HCT116 (cell line): Measurements from ENCODE around the gene HEY2. TPM values are rescaled to one million over a fixed set of nuclear protein-coding genes. Genes with fewer than 3 reads are reported as not detected.

Experiments used
- ATAC-seq: fragments of 200-7000 bp; cut with Tn5 transposase; 2 replicates; pipeline ENCODE4 v1.9.1; 2020; ENCODE audit warnings: mild to moderate bottlenecking, moderate library complexity
- BruUV-seq: library from RNA; stranded (reverse); fragments of 400-500 nt; replicated peaks from 2 replicates; lab custom pipeline; 2021; lab: Mats Ljungman, UMichigan
- CTCF ChIA-PET: fragments of 300-600 bp; sonication (Branson Sonifier 250); formaldehyde crosslinking; loops from one replicate; lab custom pipeline; 2021; ENCODE audit warnings: antibody characterized with exemption; lab: Charles Lee
- POLR2A ChIA-PET: fragments of 300-600, 350-600 bp; sonication (Branson Sonifier 250); formaldehyde crosslinking; loops from one replicate; lab custom pipeline; 2021; ENCODE audit warnings: antibody characterized with exemption; lab: Charles Lee
- RAD21 ChIA-PET, 2 experiments: fragments of 300-600 bp; sonication (Branson Sonifier 250); formaldehyde crosslinking; loops; one replicate each; lab custom pipeline; 2023; ENCODE audit warnings: low total read pairs in 2 of 2; ENCODE audit not compliant: uncharacterized antibody in 2 of 2, unreplicated experiment in 2 of 2, low non-redundant PET in 1 of 2; lab: Charles Lee
- DNase-seq: peaks from one replicate; pipeline ENCODE4 v3.0.0-alpha.2; 2010; ENCODE audit warnings: low read depth, low spot score
- H2AFZ ChIP-seq: fragments of 200-600 bp; shearing (Covaris generic), sonication (generic); 2 replicates; pipeline ENCODE4 v1.6.1; 2017; ENCODE audit warnings: low read depth, mixed run types, mixed read lengths, antibody characterized with exemption, low read length; ENCODE audit not compliant: poor library complexity, severe bottlenecking
- H3K27ac ChIP-seq: 2 replicates; pipeline ENCODE4 v1.5.1; 2012; ENCODE audit warnings: low read depth, low read length
- H3K27me3 ChIP-seq: fragments of 200-600 bp; sonication (generic); 2 replicates; pipeline ENCODE4 v1.6.1; 2016; ENCODE audit warnings: mixed run types, low read length, mixed read lengths; ENCODE audit not compliant: insufficient read depth
- H3K36me3 ChIP-seq, 2 experiments: fragments of 200-500 bp in 1 of 2; fragments of 200-600 bp in 1 of 2; sonication (Bioruptor generic) in 1 of 2; sonication (generic) in 1 of 2; 2 replicates each; pipeline versions ENCODE4 v1.5.1 to v1.6.1; 2014 to 2016; ENCODE audit warnings: low read length in 2 of 2, inconsistent platforms in 1 of 2, mixed read lengths in 1 of 2, mixed run types in 1 of 2; ENCODE audit not compliant: insufficient read depth in 2 of 2, control insufficient read depth in 1 of 2
- H3K4me1 ChIP-seq, 2 experiments: fragments of 200-600 bp in 1 of 2; sonication (generic) in 1 of 2; 2 replicates each; pipeline versions ENCODE4 v1.5.1 to v1.6.1; 2012 to 2017; ENCODE audit warnings: low read length in 2 of 2, inconsistent platforms in 1 of 2, mild to moderate bottlenecking in 1 of 2, mixed read lengths in 1 of 2, mixed run types in 1 of 2, moderate library complexity in 1 of 2; ENCODE audit not compliant: insufficient read depth in 2 of 2, control insufficient read depth in 1 of 2
- H3K4me2 ChIP-seq: fragments of 200-600 bp; sonication (generic); 2 replicates; pipeline ENCODE4 v1.6.1; 2017; ENCODE audit warnings: mixed run types, low read length, mixed read lengths
- H3K4me3 ChIP-seq, 2 experiments: fragments of 200-600 bp in 1 of 2; sonication (generic) in 1 of 2; replicated peaks in 1 of 2; 2 replicates each; pipeline ENCODE4 v1.5.1; 2011 to 2016; ENCODE audit warnings: low read length in 2 of 2, control low read depth in 1 of 2, low read depth in 1 of 2, mild to moderate bottlenecking in 1 of 2, mixed read lengths in 1 of 2, mixed run types in 1 of 2
- H3K79me2 ChIP-seq: fragments of 200-600 bp; sonication (generic); 2 replicates; pipeline ENCODE4 v1.6.1; 2017; ENCODE audit warnings: mild to moderate bottlenecking, mixed run types, low read length, moderate library complexity, mixed read lengths; ENCODE audit not compliant: insufficient read depth
- H3K9ac ChIP-seq: fragments of 200-600 bp; sonication (generic); 2 replicates; pipeline ENCODE4 v1.6.1; 2016; ENCODE audit warnings: low read length, mixed read lengths
- H3K9me2 ChIP-seq: fragments of 200-600 bp; sonication (generic), shearing (Covaris generic); 2 replicates; pipeline ENCODE4 v1.6.1; 2017; ENCODE audit warnings: mixed run types, mild to moderate bottlenecking, moderate library complexity; ENCODE audit not compliant: insufficient read depth
- H3K9me3 ChIP-seq, 2 experiments: fragments of 200-500 bp in 1 of 2; fragments of 200-600 bp in 1 of 2; sonication (Bioruptor generic) in 1 of 2; sonication (generic) in 1 of 2; 2 replicates each; pipeline ENCODE4 v1.6.1; 2014 to 2017; ENCODE audit warnings: low read length in 2 of 2, mixed read lengths in 2 of 2, inconsistent platforms in 1 of 2, low read depth in 1 of 2, mild to moderate bottlenecking in 1 of 2, mixed run types in 1 of 2, moderate library complexity in 1 of 2; ENCODE audit not compliant: control insufficient read depth in 1 of 2, insufficient read depth in 1 of 2
- H4K20me1 ChIP-seq: fragments of 200-600 bp; sonication (generic), shearing (Covaris generic); 2 replicates; pipeline ENCODE4 v1.6.1; 2017; ENCODE audit warnings: mixed run types, mild to moderate bottlenecking, moderate library complexity; ENCODE audit not compliant: insufficient read depth
- CBX3 ChIP-seq: IDR thresholded peaks from 2 replicates; pipeline ENCODE4 v1.6.1; 2012; ENCODE audit warnings: low read depth
- EGR1 ChIP-seq: IDR thresholded peaks from 2 replicates; pipeline ENCODE4 v1.6.1; 2012; ENCODE audit warnings: low read depth
- EZH2 ChIP-seq: fragments of 200-600 bp; sonication (generic); IDR thresholded peaks from 2 replicates; pipeline ENCODE4 v1.6.1; 2017; ENCODE audit warnings: antibody characterized with exemption, mixed run types
- EZH2phosphoT487 ChIP-seq: fragments of 200-600 bp; IDR thresholded peaks from 2 replicates; pipeline ENCODE4 v1.6.1; 2018; ENCODE audit warnings: antibody characterized with exemption, borderline replicate concordance
- FOSL1 ChIP-seq: IDR thresholded peaks from 2 replicates; pipeline ENCODE4 v1.6.1; 2012; ENCODE audit warnings: low read depth
- MAX ChIP-seq: IDR thresholded peaks from 2 replicates; pipeline ENCODE4 v1.6.1; 2012
- POLR2A ChIP-seq: IDR thresholded peaks from 2 replicates; pipeline ENCODE4 v1.7.0; 2011; ENCODE audit warnings: borderline replicate concordance; ENCODE audit not compliant: insufficient read depth, insufficient read length; ENCODE audit errors: extremely low read depth
- POLR2AphosphoS5 ChIP-seq: IDR thresholded peaks from 2 replicates; pipeline ENCODE4 v1.6.1; 2011; ENCODE audit warnings: mild to moderate bottlenecking, low read depth, low read length, moderate library complexity
- RAD21 ChIP-seq: IDR thresholded peaks from 2 replicates; pipeline ENCODE4 v1.6.1; 2012; ENCODE audit warnings: low read depth, mild to moderate bottlenecking
- SIN3A ChIP-seq: IDR thresholded peaks from 2 replicates; pipeline ENCODE4 v1.6.1; 2012; ENCODE audit warnings: low read depth
- SP1 ChIP-seq: IDR thresholded peaks from 2 replicates; pipeline ENCODE4 v1.6.1; 2012; ENCODE audit warnings: low read depth
- SRF ChIP-seq: IDR thresholded peaks from 2 replicates; pipeline ENCODE4 v1.6.1; 2012; ENCODE audit warnings: low read depth
- TCF7L2 ChIP-seq: IDR thresholded peaks from 2 replicates; pipeline ENCODE4 v1.7.0; 2011; ENCODE audit warnings: borderline replicate concordance, inconsistent platforms; ENCODE audit not compliant: insufficient read depth, insufficient read length; ENCODE audit errors: extremely low read depth
- YY1 ChIP-seq: IDR thresholded peaks from 2 replicates; pipeline ENCODE4 v1.6.1; 2011; ENCODE audit warnings: low read length, low read depth, moderate library complexity, mild to moderate bottlenecking; ENCODE audit not compliant: insufficient replicate concordance; ENCODE audit errors: extremely low read depth
- ZNF274 ChIP-seq: fragments of 200-500 bp; sonication (Bioruptor generic); IDR thresholded peaks from 2 replicates; pipeline ENCODE4 v1.6.1; 2014; ENCODE audit warnings: mild to moderate bottlenecking, low read depth, low read length, inconsistent platforms
- intact Hi-C: fragments of 100-400 bp; cut with micrococcal nuclease; formaldehyde crosslinking; loops from 2 replicates; pipeline ENCODE4 v1.10.0; 2022
- total RNA-seq: library from RNA; stranded (reverse); gene quantifications from one replicate; pipeline ENCODE4 v1.2.1, GENCODE V29; 2021; ENCODE audit not compliant: unreplicated experiment
- TF ChIP-seq, protein P1 (sequence below), 3 experiments: fragments of 200-600 bp in 1 of 3; sonication (generic) in 1 of 3; IDR thresholded peaks in 2 of 3; conservative IDR thresholded peaks in 1 of 3; 2 replicates each; pipeline ENCODE4 v1.5.1; 2012 to 2017; ENCODE audit warnings: low read depth in 2 of 3, low read length in 2 of 3, antibody characterized with exemption in 1 of 3, borderline replicate concordance in 1 of 3, control low read depth in 1 of 3, mild to moderate bottlenecking in 1 of 3, mixed read lengths in 1 of 3, mixed run types in 1 of 3, moderate library complexity in 1 of 3; ENCODE audit not compliant: insufficient read depth in 1 of 3

HEY2 gene
- total RNA-seq, 1 experiment from 2014 or later: not detected

GRCh38 chr6:125795301-125795700, 45.9 kb downstream of the HEY2 start:
- no peaks in the 10 kb centered on the region for H3K9me3 ChIP-seq
- POLR2A ChIA-PET: no interaction called here
- TF ChIP-seq POLR2AphosphoS5: no peak
- no peak for TF ChIP-seq EGR1
- TF ChIP-seq POLR2A: no peak
- no peak for TF ChIP-seq MAX
- TF ChIP-seq EZH2: no peak
- TF ChIP-seq FOSL1: no peak

DNA sequence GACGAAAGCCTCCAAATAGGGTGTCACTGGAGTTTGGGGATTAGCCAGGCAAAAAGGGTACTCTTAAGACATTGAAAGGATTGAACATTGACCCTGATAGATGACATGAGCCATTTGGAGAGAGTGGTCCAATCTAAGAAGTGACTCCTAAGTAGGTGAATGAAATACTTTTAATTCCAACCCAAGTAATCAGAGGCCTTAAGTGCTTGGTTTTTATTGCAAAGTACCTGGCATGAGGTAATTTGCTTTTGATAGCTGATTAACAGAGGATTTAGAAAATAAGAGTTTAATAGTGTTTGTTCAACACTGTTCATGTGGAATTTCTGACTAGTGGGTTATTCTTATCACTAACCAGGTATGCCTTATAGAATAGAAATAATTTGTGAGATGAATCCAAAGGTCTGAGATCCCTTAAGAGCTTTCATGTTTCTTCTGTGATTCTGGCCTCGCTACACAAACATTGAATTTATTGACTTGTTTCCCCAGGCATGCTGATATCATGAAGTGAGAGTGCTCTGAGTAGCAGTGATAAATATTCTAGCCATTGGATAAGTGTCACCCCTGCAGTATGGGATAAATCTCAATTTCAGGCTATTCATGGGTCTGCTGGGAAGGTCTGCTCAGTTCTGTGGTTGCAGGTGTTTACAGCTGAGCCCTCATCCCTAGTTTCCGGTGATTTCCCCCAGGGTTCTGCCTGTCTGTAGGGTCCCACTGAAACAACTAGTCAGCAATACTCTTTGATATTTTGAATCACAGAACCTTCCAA, 47.9 kb downstream of the HEY2 start:
- H3K79me2 ChIP-seq: no peaks in the 10 kb centered on the region

More at GRCh38 chr6:125795301-125795700, 45.9 kb downstream of the HEY2 start:
- H3K27me3 ChIP-seq: no peaks in the 10 kb centered on the region
- H4K20me1 ChIP-seq: no peaks in the 10 kb centered on the region
- H3K27ac ChIP-seq: no peak overlapping the region
- CTCF ChIA-PET: no interaction called here
- DNase-seq (no peak), ATAC-seq (no peak)
- no peak overlapping the region for H3K4me2 ChIP-seq
- H3K9me2 ChIP-seq: no peaks in the 10 kb centered on the region
- RAD21 ChIA-PET: no interaction called here
- BruUV-seq: no TSS peak
- intact Hi-C loops: no loop called here
- H3K4me1 ChIP-seq: peaks cover 15 to 27% of the 10 kb centered on the region in 2 experiments
- H3K36me3 ChIP-seq: no peaks in the 10 kb centered on the region
- no peak overlapping the region for H2AFZ ChIP-seq
- H3K4me3 ChIP-seq: no peak overlapping the region
- H3K9ac ChIP-seq: no peak overlapping the region
- H3K79me2 ChIP-seq: no peaks in the 10 kb centered on the region

More for the DNA sequence above, 47.9 kb downstream of the HEY2 start:
- H2AFZ ChIP-seq: no peak overlapping the region
- H3K27me3 ChIP-seq: no peaks in the 10 kb centered on the region
- H3K4me1 ChIP-seq: peaks cover 9 to 15% of the 10 kb centered on the region in 2 experiments; a peak in 3 of 4 replicates
- ChIA-PET POLR2A (no interaction called here), RAD21 (no interaction called here), CTCF (no interaction called here)
- H3K4me3 ChIP-seq: no peak overlapping the region
- DNase-seq (no peak), ATAC-seq (no peak)
- no peak overlapping the region for H3K27ac ChIP-seq
- H4K20me1 ChIP-seq: no peaks in the 10 kb centered on the region
- intact Hi-C loops: no loop called here
- H3K9ac ChIP-seq: no peak overlapping the region
- H3K36me3 ChIP-seq: no peaks in the 10 kb centered on the region
- no peak overlapping the region for H3K4me2 ChIP-seq
- TF ChIP-seq FOSL1 (no peak), SRF (no peak), POLR2AphosphoS5 (no peak), SP1 (no peak), EGR1 (no peak), EZH2phosphoT487 (no peak), YY1 (no peak), RAD21 (no peak), ZNF274 (no peak), SIN3A (no peak), EZH2 (no peak), POLR2A (no peak), TCF7L2 (no peak), CBX3 (no peak)
- TF ChIP-seq, protein P1, sequence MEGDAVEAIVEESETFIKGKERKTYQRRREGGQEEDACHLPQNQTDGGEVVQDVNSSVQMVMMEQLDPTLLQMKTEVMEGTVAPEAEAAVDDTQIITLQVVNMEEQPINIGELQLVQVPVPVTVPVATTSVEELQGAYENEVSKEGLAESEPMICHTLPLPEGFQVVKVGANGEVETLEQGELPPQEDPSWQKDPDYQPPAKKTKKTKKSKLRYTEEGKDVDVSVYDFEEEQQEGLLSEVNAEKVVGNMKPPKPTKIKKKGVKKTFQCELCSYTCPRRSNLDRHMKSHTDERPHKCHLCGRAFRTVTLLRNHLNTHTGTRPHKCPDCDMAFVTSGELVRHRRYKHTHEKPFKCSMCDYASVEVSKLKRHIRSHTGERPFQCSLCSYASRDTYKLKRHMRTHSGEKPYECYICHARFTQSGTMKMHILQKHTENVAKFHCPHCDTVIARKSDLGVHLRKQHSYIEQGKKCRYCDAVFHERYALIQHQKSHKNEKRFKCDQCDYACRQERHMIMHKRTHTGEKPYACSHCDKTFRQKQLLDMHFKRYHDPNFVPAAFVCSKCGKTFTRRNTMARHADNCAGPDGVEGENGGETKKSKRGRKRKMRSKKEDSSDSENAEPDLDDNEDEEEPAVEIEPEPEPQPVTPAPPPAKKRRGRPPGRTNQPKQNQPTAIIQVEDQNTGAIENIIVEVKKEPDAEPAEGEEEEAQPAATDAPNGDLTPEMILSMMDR (IDR thresholded peaks at IDR 0.05 in 2 of 3, conservative IDR thresholded peaks at IDR 0.05 in 1 of 3; ENCODE audit: borderline replicate concordance in 1 of 3, insufficient read depth in 1 of 3, low read depth in 2 of 3, low read length in 2 of 3): no peak
- H3K9me2 ChIP-seq: no peaks in the 10 kb centered on the region
- no peaks in the 10 kb centered on the region for H3K9me3 ChIP-seq
- BruUV-seq: no TSS peak
